Heart left ventricle (tissue), 16 donors: ENCODE results near the gene SREBF1. TPM values are rescaled to one million over a fixed set of nuclear protein-coding genes. Genes with fewer than 3 reads are reported as not detected.

Source experiments
- ATAC-seq, 4 donors: fragments of 200-7000 bp; cut with Tn5 transposase; one replicate each; pipeline ENCODE4 v1.9.1; 2020 to 2022; ENCODE audit warnings: moderate library complexity in 4 of 4, mild to moderate bottlenecking in 3 of 4, moderate number of reproducible peaks in 1 of 4
- DNase-seq, 5 donors: peaks; one replicate each; pipeline ENCODE4 v3.0.0-alpha.2; 2020
- H3K27ac ChIP-seq, 12 donors: fragments of 200-600 bp; sonication (generic) in 4 of 12; one replicate each; pipeline versions ENCODE4 v1.5.0 to v1.8.0; 2016 to 2022; ENCODE audit warnings: mild to moderate bottlenecking in 2 of 12
- H3K27me3 ChIP-seq, 9 donors: fragments of 200-600 bp; sonication (generic) in 2 of 9; one replicate each; pipeline versions ENCODE4 v1.5.1 to v1.8.0; 2016 to 2022; ENCODE audit warnings: mild to moderate bottlenecking in 3 of 9
- H3K36me3 ChIP-seq, 9 donors: fragments of 200-600 bp; sonication (generic) in 2 of 9; one replicate each; pipeline versions ENCODE4 v1.5.0 to v1.8.0; 2018 to 2022; ENCODE audit warnings: mild to moderate bottlenecking in 2 of 9
- H3K4me1 ChIP-seq, 12 donors: fragments of 200-600 bp; sonication (generic) in 4 of 12; one replicate each; pipeline versions ENCODE4 v1.5.0 to v1.8.0; 2016 to 2022; ENCODE audit warnings: mild to moderate bottlenecking in 3 of 12
- H3K4me3 ChIP-seq, 12 donors: fragments of 200-600 bp; sonication (generic) in 4 of 12; one replicate each; pipeline versions ENCODE4 v1.5.0 to v1.8.0; 2017 to 2022; ENCODE audit warnings: mild to moderate bottlenecking in 9 of 12, moderate library complexity in 4 of 12
- H3K9me3 ChIP-seq, 12 donors: fragments of 200-600 bp; sonication (generic) in 4 of 12; one replicate each; pipeline versions ENCODE4 v1.5.0 to v1.8.0; 2016 to 2022; ENCODE audit warnings: mild to moderate bottlenecking in 1 of 12
- POLR2A ChIP-seq, 2 donors: fragments of 450-650 bp; IDR thresholded peaks; one replicate each; pipeline ENCODE4 v1.6.1; 2017; ENCODE audit warnings: antibody characterized with exemption in 2 of 2, mild to moderate bottlenecking in 2 of 2, moderate library complexity in 2 of 2
- WGBS, 4 donors: extraction: QIAGEN DNeasy Blood & Tissue Kit in 2 of 4; methylation state at CpG; one replicate each; pipeline versions ENCODE4 v1.1.5 to v1.1.7; 2013 to 2018; 5-methylcytosine and 5-hydroxymethylcytosine counted together
- intact Hi-C, 10 donors: fragments of 100-400 bp; cut with DNase I; formaldehyde crosslinking; loops; one replicate each; pipeline versions ENCODE4 v1.11.1 to v1.14.2; 2022
- polyA plus RNA-seq, 2 donors: library from polyadenylated mRNA; stranded (reverse); fragments of 200-250 nt; gene quantifications; one replicate each; pipeline ENCODE4 v1.2.3, GENCODE V29; 2013
- total RNA-seq, 9 donors: library from RNA; depleted of rRNA in 2 of 9; stranded (reverse); fragments of >200 nt in 2 of 9; fragmentation: NEBNext Ultra II Directional in 3 of 9; extraction: Animal tissue kit (Norgen Biotek cat#: 25700) in 3 of 9; gene quantifications; one replicate each; pipeline versions ENCODE4 v1.1.0 to v1.2.4, GENCODE V29; 2016 to 2023
- TF ChIP-seq, protein P1 (sequence below), 12 donors: fragments of 200-600 bp; sonication (generic) in 4 of 12; IDR thresholded peaks; one replicate each; pipeline versions ENCODE4 v1.5.0 to v1.8.0; 2018 to 2022; ENCODE audit warnings: antibody characterized with exemption in 12 of 12, mild to moderate bottlenecking in 5 of 12
- donor health status: ischemic (EF 13 %, LVEDD 7.1; RV severe dilation, severe dysfunction).
- donor health status: healthy with polysubstance abuse.
- donor health status: DM: no; HTN: yes; CAD: no.
- donor health status: DM: no; HTN: no; CAD: no.
- donor health status: ischemic (EF 25% LVEDD 6.9; RV normal size, moderate dysfunction).
- donor health status: ischemic (EF 25% LVEDD 5.7; RV mildly dilated, moderate dysfunction).
- donor health status: healthy.
- donor health status: DM: yes; HTN: yes; CAD: no.
- donor health status: ischemic (EF 35%, LVEDD 5.7; RV mildly dilated, moderate dysfunction).
- donor health status: nonischemic (EF 11% LVEDD 7.7; RV severe dilation, severe dysfunction).
- donor health status: DM: yes; HTN: yes; CAD: no.
- donor health status: PGD.
- donor health status: ischemic (EF 29% LVEDD 5.4; RV normal size, mild dysfunction).
- donor health status: nonischemic (EF 23%, LVEDD 6.1; RV moderate dilation, normal function).

Gene SREBF1
- total and polyA plus RNA-seq, 11 donors, result 12.8 to 55.2 (median 21.4) TPM

DNA sequence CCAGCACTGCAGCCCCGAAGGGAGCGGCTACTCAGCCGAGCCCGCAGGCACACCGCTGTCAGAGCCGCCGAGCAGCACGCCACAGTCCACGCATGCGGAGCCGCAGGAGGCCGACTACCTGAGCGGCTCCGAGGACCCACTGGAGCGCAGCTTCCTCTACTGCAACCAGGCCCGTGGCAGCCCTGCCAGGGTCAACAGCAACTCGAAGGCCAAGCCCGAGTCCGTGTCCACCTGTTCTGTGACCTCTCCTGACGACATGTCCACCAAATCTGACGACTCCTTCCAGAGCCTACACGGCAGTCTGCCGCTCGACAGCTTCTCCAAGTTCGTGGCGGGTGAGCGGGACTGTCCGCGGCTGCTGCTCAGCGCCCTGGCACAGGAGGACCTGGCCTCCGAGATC lies 42.4 kb downstream of the SREBF1 start:
- no peak for DNase-seq
- WGBS, 4 donors, result 94 to 97% (median 95%) methylated on average over 30 to 31 of the region's 31 CpGs

DNA sequence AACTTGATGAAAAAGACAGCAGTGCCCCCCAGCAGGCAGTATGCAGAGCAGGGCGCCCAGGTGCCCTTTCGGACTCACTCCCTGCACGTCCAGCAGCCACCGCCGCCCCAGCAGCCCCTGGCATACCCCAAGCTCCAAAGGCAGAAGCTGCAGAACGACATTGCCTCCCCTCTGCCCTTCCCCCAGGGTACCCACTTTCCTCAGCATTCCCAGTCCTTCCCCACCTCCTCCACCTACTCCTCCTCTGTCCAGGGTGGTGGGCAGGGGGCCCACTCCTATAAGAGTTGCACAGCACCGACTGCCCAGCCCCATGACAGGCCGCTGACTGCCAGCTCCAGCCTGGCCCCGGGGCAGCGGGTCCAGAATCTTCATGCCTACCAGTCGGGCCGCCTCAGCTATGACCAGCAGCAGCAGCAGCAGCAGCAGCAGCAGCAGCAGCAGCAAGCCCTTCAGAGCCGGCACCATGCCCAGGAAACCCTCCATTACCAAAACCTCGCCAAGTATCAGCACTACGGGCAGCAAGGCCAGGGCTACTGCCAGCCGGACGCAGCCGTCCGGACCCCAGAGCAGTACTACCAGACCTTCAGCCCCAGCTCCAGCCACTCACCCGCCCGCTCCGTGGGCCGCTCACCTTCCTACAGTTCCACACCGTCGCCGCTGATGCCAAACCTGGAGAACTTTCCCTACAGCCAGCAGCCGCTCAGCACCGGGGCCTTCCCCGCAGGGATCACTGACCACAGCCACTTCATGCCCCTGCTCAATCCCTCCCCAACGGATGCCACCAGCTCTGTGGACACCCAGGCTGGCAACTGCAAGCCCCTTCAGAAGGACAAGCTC lies 43.2 kb downstream of the SREBF1 start:
- H3K27me3 ChIP-seq, result no peaks in the 10 kb centered on the region
- ATAC-seq (peak; percentile 29 to 48 (median 36)), DNase-seq (peak in 3 of 5 donors; percentile 59 to 71 (median 60))
- no peaks in the 10 kb centered on the region for H3K9me3 ChIP-seq
- intact Hi-C loops, result loop anchor here in 3 of 10 donors (5.0 kb wide), 3 partner anchors 41 to 106 kb away; no protein-coding TSS in a partner anchor
- WGBS, 4 donors, result 68 to 84% (median 77%) methylated on average over 24 to 30 of the region's 30 CpGs
- TF ChIP-seq, protein P1, sequence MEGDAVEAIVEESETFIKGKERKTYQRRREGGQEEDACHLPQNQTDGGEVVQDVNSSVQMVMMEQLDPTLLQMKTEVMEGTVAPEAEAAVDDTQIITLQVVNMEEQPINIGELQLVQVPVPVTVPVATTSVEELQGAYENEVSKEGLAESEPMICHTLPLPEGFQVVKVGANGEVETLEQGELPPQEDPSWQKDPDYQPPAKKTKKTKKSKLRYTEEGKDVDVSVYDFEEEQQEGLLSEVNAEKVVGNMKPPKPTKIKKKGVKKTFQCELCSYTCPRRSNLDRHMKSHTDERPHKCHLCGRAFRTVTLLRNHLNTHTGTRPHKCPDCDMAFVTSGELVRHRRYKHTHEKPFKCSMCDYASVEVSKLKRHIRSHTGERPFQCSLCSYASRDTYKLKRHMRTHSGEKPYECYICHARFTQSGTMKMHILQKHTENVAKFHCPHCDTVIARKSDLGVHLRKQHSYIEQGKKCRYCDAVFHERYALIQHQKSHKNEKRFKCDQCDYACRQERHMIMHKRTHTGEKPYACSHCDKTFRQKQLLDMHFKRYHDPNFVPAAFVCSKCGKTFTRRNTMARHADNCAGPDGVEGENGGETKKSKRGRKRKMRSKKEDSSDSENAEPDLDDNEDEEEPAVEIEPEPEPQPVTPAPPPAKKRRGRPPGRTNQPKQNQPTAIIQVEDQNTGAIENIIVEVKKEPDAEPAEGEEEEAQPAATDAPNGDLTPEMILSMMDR (IDR thresholded peaks at IDR 0.05), result no peak
- TF ChIP-seq POLR2A (IDR thresholded peaks at IDR 0.05), result no peak
- H3K4me3 ChIP-seq, result peak overlapping the region in 2 of 12 donors; percentile 15 to 30
- peak overlapping the region in 11 of 12 donors; percentile 43 to 71 (median 63) for H3K27ac ChIP-seq
- H3K4me1 ChIP-seq, result peaks cover 14 to 55% (median 48%) of the 10 kb centered on the region in 12 donors
- H3K36me3 ChIP-seq, result peaks cover 0 to 56% (median 38%) of the 10 kb centered on the region in 9 donors

More for the DNA sequence above, 42.4 kb downstream of the SREBF1 start:
- Histone ChIP-seq H3K36me3 (peaks cover 0 to 63% (median 42%) of the 10 kb centered on the region in 9 donors), H3K4me1 (peaks cover 14 to 55% (median 46%) of the 10 kb centered on the region in 12 donors), H3K4me3 (no peak overlapping the region), H3K27me3 (no peaks in the 10 kb centered on the region), H3K27ac (peak overlapping the region in 3 of 12 donors; percentile 43 to 55 (median 43)), H3K9me3 (no peaks in the 10 kb centered on the region)
- ATAC-seq, result no peak
- TF ChIP-seq, protein P1 (IDR thresholded peaks at IDR 0.05), result no peak
- TF ChIP-seq POLR2A (IDR thresholded peaks at IDR 0.05), result no peak
- intact Hi-C loops, result loop anchor here in 3 of 10 donors (5.0 kb wide), 3 partner anchors 42 to 107 kb away; no protein-coding TSS in a partner anchor

DNA sequence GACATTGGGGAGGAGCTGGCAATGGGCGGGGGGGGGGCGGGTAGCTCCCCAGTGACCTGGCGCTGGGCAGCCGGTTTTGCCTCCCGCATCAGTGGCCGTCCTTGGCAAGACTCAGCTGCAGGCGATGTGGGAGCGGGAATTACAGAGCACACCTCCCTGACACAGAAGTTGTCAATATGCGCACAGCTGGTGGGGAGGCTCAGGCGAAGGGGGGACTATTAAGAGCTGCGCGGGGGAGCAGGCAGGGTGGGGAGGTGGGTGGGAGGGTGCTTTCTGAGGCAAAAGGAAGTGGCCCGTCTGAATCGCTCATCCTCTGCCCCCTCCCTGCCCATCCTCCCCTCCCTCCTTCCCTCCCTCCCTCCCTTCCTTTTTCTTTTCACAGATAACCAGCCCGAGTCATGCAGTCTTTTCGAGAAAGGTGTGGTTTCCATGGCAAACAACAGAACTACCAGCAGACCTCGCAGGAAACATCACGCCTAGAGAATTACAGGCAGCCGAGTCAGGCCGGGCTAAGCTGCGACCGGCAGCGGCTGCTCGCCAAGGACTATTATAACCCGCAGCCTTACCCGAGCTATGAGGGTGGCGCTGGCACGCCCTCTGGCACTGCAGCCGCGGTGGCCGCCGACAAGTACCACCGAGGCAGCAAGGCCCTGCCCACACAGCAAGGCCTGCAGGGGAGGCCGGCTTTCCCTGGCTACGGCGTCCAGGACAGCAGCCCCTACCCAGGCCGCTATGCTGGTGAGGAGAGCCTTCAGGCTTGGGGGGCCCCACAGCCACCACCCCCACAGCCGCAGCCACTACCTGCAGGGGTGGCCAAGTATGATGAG lies 44.0 kb downstream of the SREBF1 start:
- Histone ChIP-seq H3K4me1 (peaks cover 14 to 55% (median 48%) of the 10 kb centered on the region in 12 donors), H3K27ac (peak overlapping the region in 11 of 12 donors; percentile 43 to 71 (median 63)), H3K9me3 (no peaks in the 10 kb centered on the region), H3K27me3 (no peaks in the 10 kb centered on the region), H3K36me3 (peaks cover 0 to 47% (median 38%) of the 10 kb centered on the region in 9 donors), H3K4me3 (peak overlapping the region in 4 of 12 donors; percentile 6 to 30 (median 18))
- intact Hi-C loops, result loop anchor here in 3 of 10 donors (5.0 kb wide), 3 partner anchors 40 to 105 kb away; no protein-coding TSS in a partner anchor
- DNase-seq, result peak in 3 of 5 donors; percentile 48 to 66 (median 61)
- TF ChIP-seq POLR2A (IDR thresholded peaks at IDR 0.05), result no peak
- TF ChIP-seq, protein P1 (IDR thresholded peaks at IDR 0.05), result no peak
- peak; percentile 39 to 61 (median 47) for ATAC-seq
- WGBS, 4 donors, result 27 to 41% (median 31%) methylated on average over 19 to 38 of the region's 38 CpGs
